SU-DHL-6 (cell line): Measurements from ENCODE around the gene SMIM31.

ENCODE experiments used
- H2AFZ ChIP-seq: fragments of 200-600 bp; sonication (generic); 2 replicates; pipeline ENCODE4 v1.6.1; 2014; ENCODE audit warnings: low read depth, mild to moderate bottlenecking, moderate library complexity, mixed read lengths, antibody characterized with exemption, low read length; ENCODE audit not compliant: severe bottlenecking
- H3F3A ChIP-seq: fragments of 200-600 bp; shearing (Covaris generic); 2 replicates; pipeline ENCODE4 v1.6.0; 2016; ENCODE audit warnings: antibody characterized with exemption, mild to moderate bottlenecking; ENCODE audit not compliant: insufficient read depth
- H3K27ac ChIP-seq: fragments of 200-600 bp; sonication (generic); 2 replicates; pipeline ENCODE4 v1.5.1; 2016; ENCODE audit warnings: low read depth, mild to moderate bottlenecking, low read length, moderate library complexity, mixed read lengths
- H3K27me3 ChIP-seq: fragments of 200-600 bp; sonication (generic), shearing (Covaris generic); 2 replicates; pipeline ENCODE4 v1.6.0; 2014; ENCODE audit warnings: mild to moderate bottlenecking, low read length
- H3K36me3 ChIP-seq: fragments of 200-600 bp; sonication (generic); 2 replicates; pipeline ENCODE4 v1.6.1; 2014; ENCODE audit warnings: mild to moderate bottlenecking, low read length, mixed read lengths
- H3K4me2 ChIP-seq: fragments of 300-600, 200-600 bp; shearing (Covaris generic), sonication (generic); 2 replicates; pipeline ENCODE4 v1.6.0; 2014; ENCODE audit warnings: low read length, low read depth, mild to moderate bottlenecking; ENCODE audit not compliant: poor library complexity, severe bottlenecking
- H3K4me3 ChIP-seq: fragments of 200-600 bp; sonication (generic); 2 replicates; pipeline ENCODE4 v1.5.1; 2014; ENCODE audit warnings: antibody characterized with exemption, low read length, mild to moderate bottlenecking, mixed read lengths; ENCODE audit not compliant: insufficient read depth, poor library complexity, severe bottlenecking
- H3K79me2 ChIP-seq: fragments of 200-600 bp; sonication (generic); 2 replicates; pipeline ENCODE4 v1.6.1; 2014; ENCODE audit warnings: mild to moderate bottlenecking, low read length, moderate library complexity; ENCODE audit not compliant: insufficient read depth
- H3K9ac ChIP-seq: fragments of 200-600 bp; sonication (generic); 2 replicates; pipeline ENCODE4 v1.7.0; 2014; ENCODE audit warnings: mild to moderate bottlenecking, low read length
- H3K9me2 ChIP-seq: fragments of 200-600 bp; sonication (generic); replicated peaks from 2 replicates; pipeline ENCODE4 v1.6.1; 2014; ENCODE audit warnings: low read length; ENCODE audit not compliant: insufficient read depth
- H3K9me3 ChIP-seq: fragments of 200-600 bp; sonication (generic); 2 replicates; pipeline ENCODE4 v1.6.1; 2014; ENCODE audit warnings: low read length, mixed read lengths; ENCODE audit not compliant: insufficient read depth
- H4K20me1 ChIP-seq: fragments of 200-600 bp; sonication (generic); 2 replicates; pipeline ENCODE4 v1.6.1; 2014; ENCODE audit warnings: low read depth, mild to moderate bottlenecking, antibody characterized with exemption, low read length, moderate library complexity, mixed read lengths
- EZH2phosphoT487 ChIP-seq: fragments of 200-600 bp; sonication (generic), shearing (Covaris generic); conservative IDR thresholded peaks from 2 replicates; pipeline ENCODE4 v1.6.1; 2018; ENCODE audit warnings: mild to moderate bottlenecking, antibody characterized with exemption, low read length, moderate library complexity, mixed read lengths
- TF ChIP-seq, protein P1 (sequence below): fragments of 200-600 bp; sonication (generic); IDR thresholded peaks from one replicate; pipeline ENCODE4 v1.5.1; 2017; ENCODE audit warnings: antibody characterized with exemption, mild to moderate bottlenecking, low read length, moderate library complexity; ENCODE audit not compliant: insufficient read depth, poor library complexity, severe bottlenecking

The SMIM31 gene

DNA sequence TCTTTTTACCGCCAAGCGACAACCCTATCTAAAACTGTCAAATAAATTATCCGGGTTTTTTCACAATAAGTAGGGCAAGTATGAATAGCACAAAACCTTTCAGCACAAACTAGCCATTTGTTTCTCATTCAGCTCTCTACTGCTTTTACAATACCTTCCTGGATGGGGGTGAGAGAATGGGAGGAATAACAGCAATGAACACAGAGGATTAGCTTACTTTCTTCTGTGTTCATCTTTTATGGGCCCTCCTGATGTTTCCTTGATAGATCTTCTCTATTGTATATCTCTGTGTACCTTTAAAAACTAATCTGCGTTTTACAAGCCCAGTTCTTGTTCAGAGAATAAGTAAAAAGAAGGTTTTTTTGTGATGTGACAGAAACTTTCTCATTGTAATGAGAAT, 67.8 kb downstream of the SMIM31 start:
- H3K4me2 ChIP-seq, result no peak overlapping the region

DNA sequence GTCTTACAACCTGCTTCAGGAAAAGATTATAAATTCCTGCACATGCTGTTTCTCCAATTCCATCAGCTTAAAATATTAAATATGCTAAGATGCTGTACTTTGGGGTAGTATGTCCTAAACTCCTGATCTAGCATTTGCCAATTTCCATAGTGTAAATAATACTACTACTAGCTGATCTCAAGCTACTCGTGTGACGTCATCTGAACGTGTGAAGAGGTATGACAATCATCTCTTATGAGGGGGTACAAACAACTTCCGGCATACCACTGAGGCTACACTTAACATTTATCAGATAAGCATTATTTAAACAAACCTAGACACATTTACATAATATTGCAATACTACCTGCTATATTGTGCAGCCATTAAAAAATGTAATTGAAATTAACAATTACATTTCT, 70.7 kb downstream of the SMIM31 start:
- H4K20me1 ChIP-seq, result no peaks in the 10 kb centered on the region
- no peaks in the 10 kb centered on the region for H3K9me2 ChIP-seq
- H3K27me3 ChIP-seq, result no peaks in the 10 kb centered on the region
- H3F3A ChIP-seq, result no peaks in the 10 kb centered on the region
- no peak overlapping the region for H3K27ac ChIP-seq
- H3K9ac ChIP-seq, result no peak overlapping the region
- TF ChIP-seq EZH2phosphoT487, result no peak
- TF ChIP-seq, protein P1, sequence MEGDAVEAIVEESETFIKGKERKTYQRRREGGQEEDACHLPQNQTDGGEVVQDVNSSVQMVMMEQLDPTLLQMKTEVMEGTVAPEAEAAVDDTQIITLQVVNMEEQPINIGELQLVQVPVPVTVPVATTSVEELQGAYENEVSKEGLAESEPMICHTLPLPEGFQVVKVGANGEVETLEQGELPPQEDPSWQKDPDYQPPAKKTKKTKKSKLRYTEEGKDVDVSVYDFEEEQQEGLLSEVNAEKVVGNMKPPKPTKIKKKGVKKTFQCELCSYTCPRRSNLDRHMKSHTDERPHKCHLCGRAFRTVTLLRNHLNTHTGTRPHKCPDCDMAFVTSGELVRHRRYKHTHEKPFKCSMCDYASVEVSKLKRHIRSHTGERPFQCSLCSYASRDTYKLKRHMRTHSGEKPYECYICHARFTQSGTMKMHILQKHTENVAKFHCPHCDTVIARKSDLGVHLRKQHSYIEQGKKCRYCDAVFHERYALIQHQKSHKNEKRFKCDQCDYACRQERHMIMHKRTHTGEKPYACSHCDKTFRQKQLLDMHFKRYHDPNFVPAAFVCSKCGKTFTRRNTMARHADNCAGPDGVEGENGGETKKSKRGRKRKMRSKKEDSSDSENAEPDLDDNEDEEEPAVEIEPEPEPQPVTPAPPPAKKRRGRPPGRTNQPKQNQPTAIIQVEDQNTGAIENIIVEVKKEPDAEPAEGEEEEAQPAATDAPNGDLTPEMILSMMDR, result no peak
- no peaks in the 10 kb centered on the region for H3K79me2 ChIP-seq
- H2AFZ ChIP-seq, result no peak overlapping the region
- H3K4me2 ChIP-seq, result no peak overlapping the region
- H3K9me3 ChIP-seq, result no peaks in the 10 kb centered on the region
- H3K36me3 ChIP-seq, result no peaks in the 10 kb centered on the region
- no peak overlapping the region for H3K4me3 ChIP-seq

More for the DNA sequence above, 67.8 kb downstream of the SMIM31 start:
- Histone ChIP-seq H3K36me3 (no peaks in the 10 kb centered on the region), H3K27me3 (no peaks in the 10 kb centered on the region), H3K9me3 (no peaks in the 10 kb centered on the region), H3K79me2 (no peaks in the 10 kb centered on the region), H2AFZ (no peak overlapping the region), H4K20me1 (no peaks in the 10 kb centered on the region), H3F3A (no peaks in the 10 kb centered on the region), H3K9me2 (no peaks in the 10 kb centered on the region), H3K9ac (no peak overlapping the region), H3K4me3 (no peak overlapping the region), H3K27ac (no peak overlapping the region)
- TF ChIP-seq EZH2phosphoT487, result no peak
- TF ChIP-seq, protein P1, result no peak

GRCh38 chr4:164828955-164829354, 75.0 kb downstream of the SMIM31 start:
- H2AFZ ChIP-seq, result no peak overlapping the region
- H3K27me3 ChIP-seq, result no peaks in the 10 kb centered on the region
- H3K4me2 ChIP-seq, result no peak overlapping the region
- TF ChIP-seq EZH2phosphoT487, result no peak
- TF ChIP-seq, protein P1, result no peak
- no peak overlapping the region for H3K27ac ChIP-seq
- no peak overlapping the region for H3K4me3 ChIP-seq
- no peaks in the 10 kb centered on the region for H4K20me1 ChIP-seq
- H3K79me2 ChIP-seq, result no peaks in the 10 kb centered on the region
- no peaks in the 10 kb centered on the region for H3K36me3 ChIP-seq
- no peaks in the 10 kb centered on the region for H3K9me2 ChIP-seq
- H3K9ac ChIP-seq, result no peak overlapping the region
- no peaks in the 10 kb centered on the region for H3F3A ChIP-seq
- no peaks in the 10 kb centered on the region for H3K9me3 ChIP-seq
